CD14-positive monocyte (primary cell): ENCODE results near the gene RBPMS2. TPM values are rescaled to one million over a fixed set of nuclear protein-coding genes. Genes with fewer than 3 reads are reported as not detected.

Source experiments
- DNase-seq, 3 donors: peaks; one replicate each; pipeline ENCODE4 v3.0.0-alpha.2; 2011 to 2022
- H2AFZ ChIP-seq: 2 replicates; pipeline ENCODE4 v1.6.0; 2012; ENCODE audit warnings: mild to moderate bottlenecking, low read depth, low read length, inconsistent platforms; ENCODE audit not compliant: insufficient read depth, poor library complexity, severe bottlenecking
- H3K27ac ChIP-seq, 2 donors: 1 replicate in 1 of 2; 2 replicates in 1 of 2; pipeline ENCODE4 v1.5.1; 2012 to 2013; ENCODE audit warnings: low read length in 2 of 2, control low read depth in 1 of 2, inconsistent platforms in 1 of 2, low read depth in 1 of 2, mild to moderate bottlenecking in 1 of 2
- H3K27me3 ChIP-seq, 2 donors: one replicate each; pipeline versions ENCODE4 v1.6.0 to v1.6.1; 2011 to 2013; ENCODE audit warnings: low read length in 2 of 2; ENCODE audit not compliant: control insufficient read depth in 2 of 2, insufficient read depth in 2 of 2
- H3K36me3 ChIP-seq, 2 donors: replicated peaks in 1 of 2; 1 replicate in 1 of 2; 2 replicates in 1 of 2; pipeline versions ENCODE4 v1.5.1 to v1.6.1; 2012 to 2013; ENCODE audit warnings: low read length in 2 of 2, control low read depth in 1 of 2, inconsistent platforms in 1 of 2, mild to moderate bottlenecking in 1 of 2; ENCODE audit not compliant: insufficient read depth in 2 of 2, control insufficient read depth in 1 of 2
- H3K4me1 ChIP-seq, 2 donors: 1 replicate in 1 of 2; 2 replicates in 1 of 2; pipeline versions ENCODE4 v1.5.1 to v1.6.1; 2012 to 2013; ENCODE audit warnings: low read length in 2 of 2, control low read depth in 1 of 2, inconsistent platforms in 1 of 2, mild to moderate bottlenecking in 1 of 2, moderate library complexity in 1 of 2; ENCODE audit not compliant: insufficient read depth in 2 of 2, control insufficient read depth in 1 of 2
- H3K4me2 ChIP-seq: replicated peaks from 2 replicates; pipeline ENCODE3; 2012; ENCODE audit warnings: low read length, moderate library complexity, mild to moderate bottlenecking; ENCODE audit not compliant: poor library complexity, severe bottlenecking; ENCODE audit errors: extremely low read depth
- H3K4me3 ChIP-seq, 3 experiments: fragments of 200-600 bp in 1 of 3; sonication (generic) in 1 of 3; replicated peaks in 1 of 3; 1 replicate in 2 of 3; 2 replicates in 1 of 3; pipeline ENCODE4 v1.5.1; 2011 to 2013; ENCODE audit warnings: low read length in 3 of 3, mild to moderate bottlenecking in 3 of 3, control low read depth in 2 of 3, low read depth in 2 of 3, inconsistent platforms in 1 of 3, moderate library complexity in 1 of 3
- H3K79me2 ChIP-seq: 2 replicates; pipeline ENCODE4 v1.6.0; 2012; ENCODE audit warnings: mild to moderate bottlenecking, control low read depth, inconsistent platforms, low read length, moderate library complexity; ENCODE audit not compliant: insufficient read depth
- H3K9ac ChIP-seq: 2 replicates; pipeline ENCODE4 v1.6.0; 2017; ENCODE audit warnings: low read length, mild to moderate bottlenecking; ENCODE audit not compliant: insufficient read depth, poor library complexity, severe bottlenecking
- H3K9me3 ChIP-seq, 2 donors: replicated peaks in 1 of 2; 1 replicate in 1 of 2; 2 replicates in 1 of 2; pipeline versions ENCODE4 v1.5.1 to v1.6.1; 2012 to 2013; ENCODE audit warnings: low read length in 2 of 2, control low read depth in 1 of 2; ENCODE audit not compliant: control insufficient read depth in 1 of 2, insufficient read depth in 1 of 2
- H4K20me1 ChIP-seq: 2 replicates; pipeline ENCODE4 v1.6.0; 2012; ENCODE audit warnings: mild to moderate bottlenecking, low read length, control low read depth, moderate library complexity; ENCODE audit not compliant: insufficient read depth
- H3K27ac Mint-ChIP-seq, 7 donors: one replicate each; pipeline ENCODE4 v1.8.0; 2020; ENCODE audit warnings: mild to moderate bottlenecking in 7 of 7, mixed read lengths in 7 of 7, moderate library complexity in 6 of 7, inconsistent platforms in 2 of 7
- H3K27me3 Mint-ChIP-seq, 3 donors: one replicate each; pipeline ENCODE4 v1.8.0; 2021 to 2022; ENCODE audit warnings: low read depth in 3 of 3, mild to moderate bottlenecking in 3 of 3, mixed read lengths in 3 of 3, moderate library complexity in 3 of 3, inconsistent platforms in 1 of 3
- H3K36me3 Mint-ChIP-seq, 2 donors: one replicate each; pipeline ENCODE4 v1.8.0; 2020; ENCODE audit warnings: mixed read lengths in 2 of 2, inconsistent platforms in 1 of 2, mild to moderate bottlenecking in 1 of 2
- H3K4me1 Mint-ChIP-seq: one replicate; pipeline ENCODE4 v1.8.0; 2020; ENCODE audit warnings: mild to moderate bottlenecking, mixed read lengths
- H3K4me3 Mint-ChIP-seq, 2 donors: one replicate each; pipeline ENCODE4 v1.8.0; 2020; ENCODE audit warnings: mild to moderate bottlenecking in 2 of 2, mixed read lengths in 2 of 2, moderate library complexity in 1 of 2
- H3K9me3 Mint-ChIP-seq, 7 donors: one replicate each; pipeline ENCODE4 v1.8.0; 2020 to 2022; ENCODE audit warnings: mixed read lengths in 7 of 7, mild to moderate bottlenecking in 6 of 7, moderate library complexity in 6 of 7, inconsistent platforms in 2 of 7
- CTCF ChIP-seq: fragments of 200-600 bp; IDR thresholded peaks from one replicate; pipeline ENCODE4 v1.8.0; 2022; ENCODE audit warnings: antibody characterized with exemption, mild to moderate bottlenecking
- WGBS: methylation state at CpG from one replicate; pipeline ENCODE4 v1.1.5; 2013; ENCODE audit warnings: missing lambda C conversion rate; ENCODE audit not compliant: insufficient coverage; 5-methylcytosine and 5-hydroxymethylcytosine counted together
- intact Hi-C, 2 donors: fragments of 100-400 bp; cut with micrococcal nuclease; formaldehyde crosslinking; loops; one replicate each; pipeline versions ENCODE4 v1.15.0 to v1.15.1; 2023
- polyA plus RNA-seq, 3 donors: library from polyadenylated mRNA; depleted of rRNA in 1 of 3; unstranded in 2 of 3; stranded (reverse) in 1 of 3; fragments of 300-500 nt in 2 of 3; fragments of >200 nt in 1 of 3; fragmentation: Illumina TruSeq in 2 of 3; gene quantifications; 1 replicate in 2 of 3; 2 replicates in 1 of 3; pipeline ENCODE4 v1.2.3, GENCODE V29; 2012 to 2021

The RBPMS2 gene
- polyA plus RNA-seq, 3 donors: not detected

- Histone ChIP-seq H4K20me1 (no peaks in the 10 kb centered on the region), H3K4me3 (no peak overlapping the region), H3K36me3 (no peaks in the 10 kb centered on the region), H3K27me3 (no peaks in the 10 kb centered on the region), H3K4me2 (no peak overlapping the region), H3K9me3 (no peaks in the 10 kb centered on the region), H3K79me2 (no peaks in the 10 kb centered on the region), H3K9ac (no peak overlapping the region), H2AFZ (no peak overlapping the region), H3K27ac (no peak overlapping the region), H3K4me1 (peaks cover 10% of the 10 kb centered on the region in 2 donors)
- no peak for TF ChIP-seq CTCF
- H3K27ac Mint-ChIP-seq: no peak overlapping the region
- peaks cover 0 to 4% (median 0%) of the 10 kb centered on the region in 7 donors for H3K9me3 Mint-ChIP-seq
- peaks cover 13% of the 10 kb centered on the region for H3K4me1 Mint-ChIP-seq
- DNase-seq: no peak
- H3K4me3 Mint-ChIP-seq: no peak overlapping the region
- H3K36me3 Mint-ChIP-seq: no peaks in the 10 kb centered on the region
- H3K27me3 Mint-ChIP-seq: peaks cover 0 to 2% (median 2%) of the 10 kb centered on the region in 3 donors
- WGBS: no CpG with 5 or more reads among the region's 6 CpGs
- intact Hi-C loops: no loop called here
Measured at GRCh38 chr15:64713592-64713991, 61.8 kb downstream of the RBPMS2 start.

- Histone ChIP-seq H3K4me2 (no peak overlapping the region), H3K27me3 (no peaks in the 10 kb centered on the region), H4K20me1 (no peaks in the 10 kb centered on the region), H3K4me3 (no peak overlapping the region), H3K36me3 (no peaks in the 10 kb centered on the region), H3K79me2 (no peaks in the 10 kb centered on the region), H3K4me1 (no peaks in the 10 kb centered on the region), H3K9ac (no peak overlapping the region), H3K9me3 (no peaks in the 10 kb centered on the region), H3K27ac (no peak overlapping the region), H2AFZ (no peak overlapping the region)
- TF ChIP-seq CTCF: no peak
- Mint-ChIP-seq H3K9me3 (peaks cover 0 to 4% (median 0%) of the 10 kb centered on the region in 7 donors), H3K4me3 (no peak overlapping the region), H3K27me3 (peaks cover 0 to 2% (median 2%) of the 10 kb centered on the region in 3 donors), H3K4me1 (peaks cover 2% of the 10 kb centered on the region), H3K36me3 (no peaks in the 10 kb centered on the region), H3K27ac (peak overlapping the region in 1 of 7 donors; percentile 24)
- DNase-seq: no peak
- intact Hi-C loops: no loop called here
- no CpG with 5 or more reads among the region's 2 CpGs for WGBS
Measured at GRCh38 chr15:64712353-64712752, 63.0 kb downstream of the RBPMS2 start.
